GM12892 (cell line): Measurements from ENCODE around the gene TXLNB.
"Not testable (repeated sequence)": the region's sequence is repeated elsewhere in the genome, so short reads cannot be mapped to it uniquely, and the experiment has no call there.

ENCODE experiments used
- POLR2A ChIP-seq: IDR thresholded peaks from 2 replicates; pipeline ENCODE4 v1.6.1; 2011; ENCODE audit warnings: low read depth, low read length, control low read depth
- TAF1 ChIP-seq: IDR thresholded peaks from 2 replicates; pipeline ENCODE4 v1.6.1; 2011; ENCODE audit warnings: low read depth, mild to moderate bottlenecking, control low read depth, low read length, borderline replicate concordance

DNA sequence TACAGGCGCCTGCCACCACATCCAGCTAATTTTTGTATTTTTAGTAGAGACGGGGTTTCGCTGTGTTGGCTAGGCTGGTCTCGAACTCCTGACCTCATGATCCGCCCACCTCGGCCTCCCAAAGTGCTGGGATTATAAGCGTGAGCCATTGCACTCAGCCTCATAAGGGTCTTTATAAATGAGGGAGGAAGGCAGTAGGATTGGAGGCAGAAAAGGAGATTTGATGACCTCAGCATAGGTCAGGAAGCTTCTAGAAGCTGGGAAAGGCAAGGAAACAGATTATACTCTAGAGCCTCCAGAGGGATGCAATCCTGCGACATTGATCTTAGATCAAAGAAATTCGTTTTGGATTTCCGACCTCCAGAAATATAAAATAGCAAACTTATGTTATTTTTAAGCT lies 1.4 kb upstream of the TXLNB start:
- TF ChIP-seq POLR2A, TAF1: not testable (repeated sequence)
